PC-3 (cell line): Measurements from ENCODE around the gene NOM1. TPM values are rescaled to one million over a fixed set of nuclear protein-coding genes. Genes with fewer than 3 reads are reported as not detected.

Experiments used
- ATAC-seq: fragments of 200-7000 bp; cut with Tn5 transposase; 2 replicates; pipeline ENCODE4 v1.9.1; 2020; ENCODE audit warnings: mild to moderate bottlenecking, moderate library complexity
- BruUV-seq: library from RNA; stranded (reverse); fragments of 400-500 nt; replicated peaks from 2 replicates; lab custom pipeline; 2021; lab: Mats Ljungman, UMichigan
- CTCF ChIA-PET: fragments of 300-600 bp; sonication (Branson Sonifier 250); formaldehyde crosslinking; loops from one replicate; lab custom pipeline; 2022; ENCODE audit warnings: antibody characterized with exemption; lab: Charles Lee
- POLR2A ChIA-PET: fragments of 300-600 bp; sonication (Branson Sonifier 250); formaldehyde crosslinking; loops from one replicate; lab custom pipeline; 2022; ENCODE audit warnings: antibody characterized with exemption; ENCODE audit not compliant: unreplicated experiment; lab: Charles Lee
- DNase-seq: peaks from one replicate; pipeline ENCODE4 v3.0.0-alpha.2; 2015
- H2AFZ ChIP-seq: fragments of 300-600 bp; sonication (generic); 2 replicates; pipeline ENCODE4 v1.6.0; 2016; ENCODE audit warnings: antibody characterized with exemption, low read length
- H3F3A ChIP-seq: fragments of 300-600 bp; sonication (generic); one replicate; pipeline ENCODE4 v1.6.0; 2017; ENCODE audit warnings: antibody characterized with exemption, low read length, control low read depth, mild to moderate bottlenecking; ENCODE audit not compliant: unreplicated experiment
- H3K27ac ChIP-seq: fragments of 300-600 bp; sonication (generic); 2 replicates; pipeline ENCODE4 v1.5.1; 2016; ENCODE audit warnings: mild to moderate bottlenecking, low read length
- H3K27me3 ChIP-seq: fragments of 300-600 bp; sonication (generic); 2 replicates; pipeline ENCODE4 v1.6.1; 2016; ENCODE audit warnings: low read length, mixed read lengths
- H3K36me3 ChIP-seq: fragments of 300-600 bp; sonication (generic); 2 replicates; pipeline ENCODE4 v1.6.1; 2016; ENCODE audit warnings: low read depth, mixed run types, low read length, mixed read lengths
- H3K4me1 ChIP-seq: fragments of 300-600 bp; sonication (generic); 2 replicates; pipeline ENCODE4 v1.5.1; 2016; ENCODE audit warnings: low read length; ENCODE audit not compliant: insufficient read depth
- H3K4me2 ChIP-seq: fragments of 300-600 bp; sonication (generic); 2 replicates; pipeline ENCODE4 v1.6.0; 2016; ENCODE audit warnings: low read length
- H3K4me3 ChIP-seq: fragments of 300-600 bp; sonication (generic); 2 replicates; pipeline ENCODE4 v1.5.1; 2016; ENCODE audit warnings: mild to moderate bottlenecking, low read length, mixed read lengths
- H3K79me2 ChIP-seq: fragments of 300-600 bp; sonication (generic); 2 replicates; pipeline ENCODE4 v1.6.1; 2017; ENCODE audit warnings: low read length, mixed read lengths
- H3K9ac ChIP-seq: fragments of 300-600 bp; sonication (generic); 2 replicates; pipeline ENCODE4 v1.6.0; 2016; ENCODE audit warnings: mild to moderate bottlenecking, low read length
- H3K9me2 ChIP-seq: fragments of 300-600 bp; sonication (generic); replicated peaks from 2 replicates; pipeline ENCODE4 v1.6.1; 2016; ENCODE audit warnings: mixed run types, low read length, mixed read lengths
- H3K9me3 ChIP-seq: fragments of 300-600 bp; sonication (generic); 2 replicates; pipeline ENCODE4 v1.6.1; 2016; ENCODE audit warnings: low read length, mixed read lengths
- H4K20me1 ChIP-seq: fragments of 300-600 bp; sonication (generic); 2 replicates; pipeline ENCODE4 v1.6.1; 2016; ENCODE audit warnings: low read length, mixed read lengths
- EZH2 ChIP-seq: fragments of 300-600 bp; sonication (generic); IDR thresholded peaks from one replicate; pipeline ENCODE4 v1.6.1; 2017; ENCODE audit warnings: antibody characterized with exemption, mild to moderate bottlenecking, low read length; ENCODE audit not compliant: unreplicated experiment
- EZH2phosphoT487 ChIP-seq: fragments of 300-600 bp; sonication (generic); IDR thresholded peaks from 2 replicates; pipeline ENCODE4 v1.6.1; 2018; ENCODE audit warnings: mild to moderate bottlenecking, antibody characterized with exemption, low read length, borderline replicate concordance
- intact Hi-C: fragments of 100-400 bp; cut with micrococcal nuclease; formaldehyde crosslinking; loops from 2 replicates; pipeline ENCODE4 v1.9.0; 2023
- total RNA-seq: library from RNA; depleted of rRNA; stranded (reverse); fragments of >200 nt; gene quantifications from 2 replicates; pipeline ENCODE4 v1.2.3, GENCODE V29; 2014
- TF ChIP-seq, protein P1 (sequence below): fragments of 300-600 bp; sonication (generic); conservative IDR thresholded peaks from 2 replicates; pipeline ENCODE4 v1.5.1; 2017; ENCODE audit warnings: antibody characterized with exemption, low read depth, mild to moderate bottlenecking, low read length

Gene NOM1
- total RNA-seq, 1 experiment from 2014 or later: 17.7 TPM

DNA sequence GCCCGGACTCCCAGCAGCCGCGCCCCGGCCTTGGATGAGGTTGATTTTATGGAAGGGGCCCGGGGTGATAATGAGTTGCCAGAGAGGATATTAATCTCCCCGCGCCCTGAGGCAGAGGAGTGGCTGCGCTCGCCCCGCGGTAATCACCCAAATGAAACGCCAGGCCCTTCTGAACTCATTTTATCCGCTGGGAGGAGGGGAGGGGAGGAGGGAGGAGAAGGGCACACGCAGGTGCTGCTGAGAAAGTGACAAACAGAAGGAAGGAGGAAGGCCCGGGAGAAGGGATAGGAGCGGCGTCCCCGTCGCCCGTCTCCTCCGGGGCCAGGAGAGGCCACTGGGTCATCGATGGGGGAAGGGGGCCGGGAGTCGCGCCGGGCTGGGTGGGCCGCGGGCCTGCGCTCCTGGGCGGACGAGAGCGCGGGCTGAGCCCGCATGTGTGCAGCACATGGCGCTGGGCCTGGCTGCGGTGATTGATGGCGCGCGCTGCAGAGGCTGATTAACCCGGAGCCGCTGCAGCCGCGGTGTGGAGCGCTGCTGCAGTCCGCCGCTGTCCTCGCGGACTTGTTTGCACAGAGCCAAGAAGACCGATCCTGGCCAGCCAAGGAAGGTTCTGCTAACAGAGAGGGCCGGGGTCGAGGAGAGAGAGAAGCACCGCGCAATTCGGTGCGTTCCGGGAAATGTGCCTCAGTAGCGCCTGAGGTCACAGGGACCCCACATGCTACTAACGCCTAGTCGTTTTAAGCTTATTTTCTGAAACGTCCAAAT is 54.4 kb downstream of the NOM1 start:
- H3K9me3 ChIP-seq: no peaks in the 10 kb centered on the region
- peak overlapping the region; percentile 52 for H3K4me3 ChIP-seq
- H4K20me1 ChIP-seq: no peaks in the 10 kb centered on the region
- intact Hi-C loops: no loop called here
- H3K9me2 ChIP-seq: no peaks in the 10 kb centered on the region
- H3K27ac ChIP-seq: no peak overlapping the region
- ChIA-PET POLR2A (no interaction called here), CTCF (interaction anchor here (0.7 kb wide), 1 partner anchor 111 kb away, joined by 5 read pairs; the partner anchor contains the start of gene LMBR1)
- DNase-seq (no peak), ATAC-seq (peak; percentile 41)
- TF ChIP-seq, protein P1, sequence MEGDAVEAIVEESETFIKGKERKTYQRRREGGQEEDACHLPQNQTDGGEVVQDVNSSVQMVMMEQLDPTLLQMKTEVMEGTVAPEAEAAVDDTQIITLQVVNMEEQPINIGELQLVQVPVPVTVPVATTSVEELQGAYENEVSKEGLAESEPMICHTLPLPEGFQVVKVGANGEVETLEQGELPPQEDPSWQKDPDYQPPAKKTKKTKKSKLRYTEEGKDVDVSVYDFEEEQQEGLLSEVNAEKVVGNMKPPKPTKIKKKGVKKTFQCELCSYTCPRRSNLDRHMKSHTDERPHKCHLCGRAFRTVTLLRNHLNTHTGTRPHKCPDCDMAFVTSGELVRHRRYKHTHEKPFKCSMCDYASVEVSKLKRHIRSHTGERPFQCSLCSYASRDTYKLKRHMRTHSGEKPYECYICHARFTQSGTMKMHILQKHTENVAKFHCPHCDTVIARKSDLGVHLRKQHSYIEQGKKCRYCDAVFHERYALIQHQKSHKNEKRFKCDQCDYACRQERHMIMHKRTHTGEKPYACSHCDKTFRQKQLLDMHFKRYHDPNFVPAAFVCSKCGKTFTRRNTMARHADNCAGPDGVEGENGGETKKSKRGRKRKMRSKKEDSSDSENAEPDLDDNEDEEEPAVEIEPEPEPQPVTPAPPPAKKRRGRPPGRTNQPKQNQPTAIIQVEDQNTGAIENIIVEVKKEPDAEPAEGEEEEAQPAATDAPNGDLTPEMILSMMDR: no peak
- peak; percentile 53 for TF ChIP-seq EZH2
- no peaks in the 10 kb centered on the region for H3F3A ChIP-seq
- H2AFZ ChIP-seq: peak overlapping the region; percentile 53
- peaks cover 32% of the 10 kb centered on the region for H3K27me3 ChIP-seq
- no peaks in the 10 kb centered on the region for H3K79me2 ChIP-seq
- no peaks in the 10 kb centered on the region for H3K4me1 ChIP-seq
- H3K9ac ChIP-seq: no peak overlapping the region
- H3K36me3 ChIP-seq: no peaks in the 10 kb centered on the region
- peak overlapping the region; percentile 75 for H3K4me2 ChIP-seq
- BruUV-seq: no TSS peak

GRCh38 chr7:157004521-157005455 is 55.3 kb downstream of the NOM1 start:
- ChIA-PET POLR2A (no interaction called here), CTCF (interaction anchor here (0.7 kb wide), 1 partner anchor 112 kb away, joined by 5 read pairs; the partner anchor contains the start of gene LMBR1)
- no TSS peak for BruUV-seq
- Histone ChIP-seq H3K79me2 (no peaks in the 10 kb centered on the region), H3K27me3 (peaks cover 38% of the 10 kb centered on the region), H3K9me2 (no peaks in the 10 kb centered on the region), H3K36me3 (no peaks in the 10 kb centered on the region), H3K9ac (no peak overlapping the region), H3F3A (no peaks in the 10 kb centered on the region), H3K9me3 (no peaks in the 10 kb centered on the region), H3K4me3 (no peak overlapping the region), H2AFZ (peak overlapping the region; percentile 53; the same call in 1 of the 2 replicates), H4K20me1 (no peaks in the 10 kb centered on the region), H3K27ac (no peak overlapping the region), H3K4me2 (peak overlapping the region; percentile 75; the same call in 1 of the 2 replicates), H3K4me1 (no peaks in the 10 kb centered on the region)
- TF ChIP-seq, protein P1: no peak
- TF ChIP-seq EZH2phosphoT487 (no peak), EZH2 (no peak)
- ATAC-seq (no peak), DNase-seq (no peak)
- intact Hi-C loops: no loop called here
